HL-60/S4 treated with phorbol 12-myristate 13-acetate at 8.2 ng/mL for 4 days and 3 days (cell line): Measurements from ENCODE around the gene AAMP.
"Not testable (repeated sequence)": the region's sequence is repeated elsewhere in the genome, so short reads cannot be mapped to it uniquely, and the experiment has no call there.

Source experiments
- in situ Hi-C: fragments of 300-500 bp; cut with MboI; formaldehyde crosslinking; loops from 2 replicates; pipeline ENCODE4 v1.15.0; 2022; ENCODE audit warnings: low sequenced_read_pairs

Gene AAMP

DNA sequence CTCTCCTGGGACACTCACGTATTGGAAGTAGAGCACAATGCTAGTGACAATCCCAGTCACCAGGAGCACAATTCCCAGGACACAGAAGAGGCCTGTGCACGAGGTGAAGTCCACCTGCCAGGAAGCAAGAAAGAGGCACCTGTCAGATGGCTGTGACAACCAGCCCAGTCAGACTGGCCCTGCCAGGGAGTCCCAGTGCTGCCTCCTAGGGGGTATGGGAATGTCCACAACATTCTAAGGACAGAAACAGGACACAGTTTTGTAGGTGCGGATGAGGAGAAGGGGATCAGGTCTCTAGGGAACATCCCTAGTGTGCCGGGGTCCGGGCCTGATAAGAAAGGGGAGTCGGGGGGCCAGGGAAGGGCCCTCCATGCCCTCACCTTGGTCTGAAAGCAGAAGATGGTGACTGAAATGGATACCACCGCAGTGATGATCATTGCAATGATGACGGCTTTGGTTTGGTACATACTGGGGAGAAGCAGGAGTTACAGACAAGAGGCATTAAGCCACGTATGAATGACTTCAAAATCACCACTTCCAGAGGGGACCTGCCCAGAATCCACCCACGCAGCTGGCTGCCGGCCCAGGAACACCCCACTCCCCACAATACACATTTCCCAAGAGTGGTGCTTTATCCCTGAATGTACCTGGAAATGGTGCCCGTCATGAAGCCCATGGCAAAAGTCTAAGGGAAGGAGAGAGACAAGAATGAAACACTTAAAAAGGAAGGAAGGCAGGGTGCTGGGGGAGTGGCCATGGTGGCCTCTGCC is 7.2 kb upstream of the AAMP start:
- in situ Hi-C loops = no loop called here

GRCh38 chr2:218275371-218276072 is 5.6 kb upstream of the AAMP start:
- in situ Hi-C loops = no loop called here

GRCh38 chr2:218274586-218274985 is 4.6 kb upstream of the AAMP start:
- in situ Hi-C loops = no loop called here

- in situ Hi-C loops = no loop called here
These were observed 3.9 kb upstream of the AAMP start for GRCh38 chr2:218273908-218274249.

DNA sequence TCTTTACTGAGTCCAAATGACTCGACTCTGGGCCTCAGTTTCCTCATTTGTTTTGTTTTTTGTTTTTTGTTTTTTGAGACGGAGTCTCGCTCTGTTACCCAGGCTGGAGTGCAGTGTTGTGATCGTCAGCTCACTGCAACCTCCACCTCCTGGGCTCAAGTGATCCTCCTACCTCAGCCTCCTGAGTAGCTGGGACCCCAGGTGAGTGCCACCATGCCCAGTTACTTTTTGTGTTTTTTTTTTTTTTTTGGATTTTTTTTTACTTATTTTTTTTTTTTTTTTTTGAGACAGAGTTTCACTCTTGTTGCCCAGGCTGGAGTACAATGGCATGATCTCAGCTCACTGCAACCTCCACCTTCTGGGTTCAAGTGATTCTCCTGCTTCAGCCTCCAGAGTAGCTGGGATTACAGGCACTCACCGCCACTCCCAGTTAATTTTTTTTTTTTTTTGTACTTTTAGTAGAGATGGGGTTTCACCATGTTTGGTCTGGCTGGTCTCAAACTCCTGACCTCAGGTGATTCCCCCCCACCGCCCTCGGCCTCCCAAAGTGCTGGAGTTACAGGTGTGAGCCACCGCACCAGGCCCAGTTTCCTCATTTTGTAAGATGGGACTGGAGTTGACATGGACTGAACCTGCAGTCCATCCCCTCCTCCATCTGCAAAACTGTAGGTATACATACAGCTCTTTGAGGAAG is 3.4 kb upstream of the AAMP start:
- in situ Hi-C loops = not testable (repeated sequence)

- in situ Hi-C loops = no loop called here
These were observed 2.7 kb upstream of the AAMP start for GRCh38 chr2:218272531-218273212.

DNA sequence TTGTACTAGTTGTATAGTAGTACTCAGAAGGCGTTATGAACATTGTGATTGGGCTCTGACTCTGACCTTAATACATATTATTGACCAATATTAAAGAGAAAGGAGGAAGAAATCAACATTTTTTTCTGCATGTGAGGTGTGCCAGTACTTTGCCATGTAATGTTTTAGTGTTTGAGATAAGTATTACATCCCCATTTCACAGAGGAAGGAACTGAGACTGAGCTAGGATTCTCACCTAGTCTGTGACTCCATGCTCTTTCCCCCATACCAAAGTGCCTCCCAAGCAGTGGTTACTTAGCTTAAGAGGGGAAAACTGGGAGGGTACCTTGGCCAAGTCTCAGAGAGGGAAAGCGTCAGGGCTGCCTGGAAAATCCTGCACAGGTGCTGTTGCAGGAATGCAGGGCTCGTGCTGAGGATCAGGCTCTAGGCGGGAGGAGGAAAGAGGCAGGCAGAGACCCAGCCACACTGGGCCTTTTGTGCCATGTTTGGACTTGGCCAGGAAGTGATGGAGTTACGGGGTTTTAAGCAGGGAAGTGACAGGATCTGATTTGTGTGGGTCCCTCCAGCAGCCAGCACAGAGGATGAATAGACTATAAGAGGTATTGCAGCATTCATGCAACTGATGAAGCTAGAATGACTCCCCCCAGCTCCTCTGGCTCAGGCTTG is 2.1 kb upstream of the AAMP start:
- in situ Hi-C loops = no loop called here

- in situ Hi-C loops = no loop called here
These were observed 1.5 kb upstream of the AAMP start for GRCh38 chr2:218271487-218271797.

- in situ Hi-C loops = no loop called here
These were observed 967 bp upstream of the AAMP start for GRCh38 chr2:218270721-218271486.

DNA sequence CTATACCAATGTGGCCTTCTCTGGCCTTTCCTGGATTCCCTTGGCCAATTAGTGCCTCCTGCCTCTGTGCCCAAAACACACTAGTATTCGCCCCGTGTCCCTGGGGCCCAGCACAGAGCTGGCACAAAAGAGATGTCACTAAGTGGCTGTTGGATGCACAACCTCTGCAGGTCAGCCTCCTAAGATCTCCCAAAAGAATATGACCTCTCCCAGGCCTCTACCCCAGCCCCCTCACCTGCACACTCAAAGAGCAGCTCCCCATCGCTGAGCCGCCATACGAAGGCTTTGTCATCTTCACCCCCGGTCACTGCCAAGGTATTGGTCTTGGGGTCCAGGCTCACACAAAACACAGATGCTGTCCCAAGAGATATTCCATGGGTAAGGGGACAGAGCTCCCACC is 2.7 kb downstream of the AAMP start:
- in situ Hi-C loops = no loop called here

- in situ Hi-C loops = no loop called here
These were observed 3.5 kb downstream of the AAMP start for GRCh38 chr2:218266316-218266979.

DNA sequence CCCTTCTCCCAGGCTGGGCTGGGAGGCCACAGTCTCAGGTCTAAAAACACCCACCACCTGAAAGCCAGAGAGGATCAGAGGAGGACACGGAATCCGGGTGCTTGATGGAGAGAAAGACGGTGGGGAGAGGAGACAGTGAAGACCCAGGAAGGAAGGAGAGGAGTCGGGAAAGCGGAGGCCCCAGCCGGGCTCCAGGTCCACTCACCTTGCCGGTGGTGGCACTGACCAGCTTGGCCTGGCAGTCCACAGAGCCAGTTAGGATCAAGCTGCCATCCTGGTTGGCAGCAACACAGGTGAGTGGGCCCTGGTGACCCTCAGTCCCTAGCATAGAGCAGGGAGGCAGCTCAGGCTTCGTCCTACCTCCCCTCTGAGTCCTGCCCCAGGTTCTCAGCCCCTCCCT is 4.3 kb downstream of the AAMP start:
- in situ Hi-C loops = no loop called here

DNA sequence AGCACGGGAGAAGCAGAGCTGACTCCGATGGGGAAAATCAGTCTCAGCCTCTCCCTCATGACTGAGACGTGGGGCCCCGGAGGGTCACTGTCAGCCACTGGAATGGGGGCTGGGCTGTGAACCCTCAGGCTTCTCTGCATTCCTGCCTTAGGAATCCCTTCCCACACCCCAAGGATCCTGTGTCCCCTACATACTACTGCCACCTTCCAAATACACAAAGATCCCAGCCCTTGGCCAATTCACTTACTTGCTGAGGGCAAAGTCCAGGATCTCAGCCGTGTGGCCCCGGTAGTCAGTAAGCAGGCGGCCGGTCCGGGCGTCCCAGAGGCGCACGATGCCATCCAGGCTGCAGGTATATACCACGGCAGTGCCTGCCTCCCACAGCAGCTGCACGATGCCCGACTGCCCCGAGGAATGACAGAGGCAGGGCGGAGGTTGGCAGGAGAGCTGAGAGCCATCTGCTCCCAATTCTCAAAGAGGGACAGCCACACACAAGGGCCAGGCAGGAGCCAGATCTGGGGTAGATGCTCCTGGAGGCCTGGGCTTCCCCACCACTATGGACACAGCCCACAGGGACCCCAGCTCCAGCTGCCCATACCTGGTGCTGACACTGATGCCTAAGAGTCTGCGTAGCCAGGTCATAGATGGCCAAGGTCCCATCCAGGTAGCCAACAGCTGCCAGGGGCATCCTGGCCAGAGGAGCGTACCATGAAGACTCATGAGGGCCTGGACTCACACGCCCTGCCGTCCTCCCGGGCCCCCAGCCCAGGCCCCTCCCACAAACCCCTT is 5.0 kb downstream of the AAMP start:
- in situ Hi-C loops = no loop called here

- in situ Hi-C loops = no loop called here
These were observed 5.9 kb downstream of the AAMP start for GRCh38 chr2:218263817-218264641.

DNA sequence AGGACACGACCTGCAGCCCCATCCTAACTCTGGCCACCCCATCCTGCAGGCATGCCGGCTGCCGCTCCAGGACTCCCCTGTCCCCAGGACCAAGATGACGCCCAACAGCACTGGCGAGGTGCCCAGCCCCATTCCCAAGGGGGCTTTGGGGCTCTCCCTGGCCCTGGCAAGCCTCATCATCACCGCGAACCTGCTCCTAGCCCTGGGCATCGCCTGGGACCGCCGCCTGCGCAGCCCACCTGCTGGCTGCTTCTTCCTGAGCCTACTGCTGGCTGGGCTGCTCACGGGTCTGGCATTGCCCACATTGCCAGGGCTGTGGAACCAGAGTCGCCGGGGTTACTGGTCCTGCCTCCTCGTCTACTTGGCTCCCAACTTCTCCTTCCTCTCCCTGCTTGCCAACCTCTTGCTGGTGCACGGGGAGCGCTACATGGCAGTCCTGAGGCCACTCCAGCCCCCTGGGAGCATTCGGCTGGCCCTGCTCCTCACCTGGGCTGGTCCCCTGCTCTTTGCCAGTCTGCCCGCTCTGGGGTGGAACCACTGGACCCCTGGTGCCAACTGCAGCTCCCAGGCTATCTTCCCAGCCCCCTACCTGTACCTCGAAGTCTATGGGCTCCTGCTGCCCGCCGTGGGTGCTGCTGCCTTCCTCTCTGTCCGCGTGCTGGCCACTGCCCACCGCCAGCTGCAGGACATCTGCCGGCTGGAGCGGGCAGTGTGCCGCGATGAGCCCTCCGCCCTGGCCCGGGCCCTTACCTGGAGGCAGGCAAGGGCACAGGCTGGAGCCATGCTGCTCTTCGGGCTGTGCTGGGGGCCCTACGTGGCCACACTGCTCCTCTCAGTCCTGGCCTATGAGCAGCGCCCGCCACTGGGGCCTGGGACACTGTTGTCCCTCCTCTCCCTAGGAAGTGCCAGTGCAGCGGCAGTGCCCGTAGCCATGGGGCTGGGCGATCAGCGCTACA is 7.0 kb downstream of the AAMP start:
- in situ Hi-C loops = no loop called here

- in situ Hi-C loops = no loop called here
These were observed 7.7 kb downstream of the AAMP start for GRCh38 chr2:218262237-218262600.
